Ovary (tissue), 9 donors: ENCODE results near the gene ZNF587B. TPM values are rescaled to one million over a fixed set of nuclear protein-coding genes. Genes with fewer than 3 reads are reported as not detected.

Experiments
- DNase-seq, 5 donors: peaks; one replicate each; pipeline ENCODE4 v3.0.0-alpha.2; 2019 to 2020
- H3K27ac ChIP-seq, 2 donors: fragments of 200-600 bp; one replicate each; pipeline versions ENCODE4 v1.5.1 to v1.8.0; 2019 to 2022
- H3K27me3 ChIP-seq: fragments of 200-600 bp; one replicate; pipeline ENCODE4 v1.8.0; 2022
- H3K36me3 ChIP-seq: fragments of 200-600 bp; sonication (generic); one replicate; pipeline ENCODE4 v1.5.1; 2019
- H3K4me1 ChIP-seq: one replicate; pipeline ENCODE4 v1.8.1; 2013; ENCODE audit warnings: mild to moderate bottlenecking, moderate library complexity; ENCODE audit not compliant: insufficient read depth
- H3K4me3 ChIP-seq: fragments of 200-600 bp; sonication (generic); one replicate; pipeline ENCODE4 v1.5.1; 2017
- H3K9me3 ChIP-seq, 2 donors: fragments of 200-600 bp in 1 of 2; sonication (generic) in 1 of 2; one replicate each; pipeline versions ENCODE4 v1.5.1 to v1.8.1; 2013 to 2019; ENCODE audit warnings: mild to moderate bottlenecking in 1 of 2, moderate library complexity in 1 of 2
- EP300 ChIP-seq: sonication (generic); formaldehyde crosslinking; IDR thresholded peaks from one replicate; pipeline ENCODE4 v1.6.1; 2017; ENCODE audit warnings: antibody characterized with exemption
- POLR2A ChIP-seq: fragments of 450-650 bp; IDR thresholded peaks from one replicate; pipeline ENCODE4 v1.6.1; 2017; ENCODE audit warnings: antibody characterized with exemption, mild to moderate bottlenecking, moderate library complexity
- WGBS, 3 donors: extraction: QIAGEN DNeasy Blood & Tissue Kit in 1 of 3; methylation state at CpG; one replicate each; pipeline versions ENCODE4 v1.1.5 to v1.1.7; 2013 to 2017; 5-methylcytosine and 5-hydroxymethylcytosine counted together
- intact Hi-C, 4 donors: fragments of 100-400 bp; cut with DNase I; formaldehyde crosslinking; loops; one replicate each; pipeline versions ENCODE4 v1.11.0 to v1.15.1; 2022 to 2023
- polyA plus RNA-seq, 2 donors: library from polyadenylated mRNA; stranded (reverse); fragments of 200-250 nt in 1 of 2; fragments of 350-450 nt in 1 of 2; fragmentation: Illumina TruSeq in 1 of 2; extraction: RNeasy Lipid Tissue Mini Kit (QIAGEN cat#74804) in 1 of 2; gene quantifications; one replicate each; pipeline ENCODE4 v1.2.3, GENCODE V29; 2013 to 2014
- total RNA-seq, 7 donors: library from RNA; depleted of rRNA in 2 of 7; stranded (reverse); fragments of >200 nt in 2 of 7; fragmentation: NEBNext Ultra II Directional in 3 of 7; extraction: Animal tissue kit (Norgen Biotek cat#: 25700) in 3 of 7; gene quantifications; one replicate each; pipeline versions ENCODE4 v1.1.0 to v1.2.4, GENCODE V29; 2016 to 2023
- TF ChIP-seq, protein P1 (sequence below), 3 donors: fragments of 450-650 bp in 2 of 3; fragments of 200-600 bp in 1 of 3; IDR thresholded peaks; one replicate each; pipeline versions ENCODE4 v1.5.1 to v1.8.0; 2016 to 2022; ENCODE audit warnings: antibody characterized with exemption in 3 of 3, mild to moderate bottlenecking in 1 of 3
- donor health status: DM: no; HTN: no; CAD: no; lungs with moderate emphysema.
- donor health status: DM: no; HTN: no; CAD: no.
- donor health status: Bipolar disorder and iron deficiency.
- donor health status: DM: yes; HTN: yes; CAD: no.
- donor health status: DM: no; HTN: no; CAD: no.
- donor health status: DM: yes; HTN: yes; CAD: no.

The ZNF587B gene
- total and polyA plus RNA-seq, 9 donors = 4.0 to 19.4 (median 10.5) TPM

GRCh38 chr19:57813919-57814504 is 16.1 kb upstream of the ZNF587B start:
- Histone ChIP-seq H3K27me3 (no peaks in the 10 kb centered on the region), H3K27ac (peak overlapping the region in 1 of 2 donors; percentile 56), H3K36me3 (no peaks in the 10 kb centered on the region), H3K4me3 (peak overlapping the region; percentile 88), H3K4me1 (peaks cover 7% of the 10 kb centered on the region), H3K9me3 (no peaks in the 10 kb centered on the region)
- intact Hi-C loops = no loop called here
- WGBS, 3 donors = 13 to 19% (median 18%) methylated on average over 13 of the region's 13 CpGs
- no peak for DNase-seq
- TF ChIP-seq POLR2A (no peak), EP300 (no peak)
- TF ChIP-seq, protein P1, sequence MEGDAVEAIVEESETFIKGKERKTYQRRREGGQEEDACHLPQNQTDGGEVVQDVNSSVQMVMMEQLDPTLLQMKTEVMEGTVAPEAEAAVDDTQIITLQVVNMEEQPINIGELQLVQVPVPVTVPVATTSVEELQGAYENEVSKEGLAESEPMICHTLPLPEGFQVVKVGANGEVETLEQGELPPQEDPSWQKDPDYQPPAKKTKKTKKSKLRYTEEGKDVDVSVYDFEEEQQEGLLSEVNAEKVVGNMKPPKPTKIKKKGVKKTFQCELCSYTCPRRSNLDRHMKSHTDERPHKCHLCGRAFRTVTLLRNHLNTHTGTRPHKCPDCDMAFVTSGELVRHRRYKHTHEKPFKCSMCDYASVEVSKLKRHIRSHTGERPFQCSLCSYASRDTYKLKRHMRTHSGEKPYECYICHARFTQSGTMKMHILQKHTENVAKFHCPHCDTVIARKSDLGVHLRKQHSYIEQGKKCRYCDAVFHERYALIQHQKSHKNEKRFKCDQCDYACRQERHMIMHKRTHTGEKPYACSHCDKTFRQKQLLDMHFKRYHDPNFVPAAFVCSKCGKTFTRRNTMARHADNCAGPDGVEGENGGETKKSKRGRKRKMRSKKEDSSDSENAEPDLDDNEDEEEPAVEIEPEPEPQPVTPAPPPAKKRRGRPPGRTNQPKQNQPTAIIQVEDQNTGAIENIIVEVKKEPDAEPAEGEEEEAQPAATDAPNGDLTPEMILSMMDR (IDR thresholded peaks at IDR 0.05) = no peak

GRCh38 chr19:57814505-57815246 is 15.4 kb upstream of the ZNF587B start, which contains the start of gene ZNF552:
TSS of gene ZNF552 (minus strand) at chr19:57814913. CDS start at chr19:57814743, 170 bp downstream.
- 0 to 1% (median 1%) methylated on average over 48 to 50 of the region's 50 CpGs for WGBS, 3 donors
- DNase-seq = peak; percentile 75 to 85 (median 80)
- Histone ChIP-seq H3K27ac (peak within 1 kb of the TSS in 1 of 2 donors; percentile 56), H3K4me1 (peaks cover 7% of the 10 kb centered on the region), H3K4me3 (peak within 1 kb of the TSS; percentile 88), H3K36me3 (no peaks in the 10 kb centered on the region), H3K9me3 (no peaks in the 10 kb centered on the region), H3K27me3 (no peaks in the 10 kb centered on the region)
- intact Hi-C loops = no loop called here
- TF ChIP-seq POLR2A = peak; percentile 48
- TF ChIP-seq, protein P1 (IDR thresholded peaks at IDR 0.05) = no peak

DNA sequence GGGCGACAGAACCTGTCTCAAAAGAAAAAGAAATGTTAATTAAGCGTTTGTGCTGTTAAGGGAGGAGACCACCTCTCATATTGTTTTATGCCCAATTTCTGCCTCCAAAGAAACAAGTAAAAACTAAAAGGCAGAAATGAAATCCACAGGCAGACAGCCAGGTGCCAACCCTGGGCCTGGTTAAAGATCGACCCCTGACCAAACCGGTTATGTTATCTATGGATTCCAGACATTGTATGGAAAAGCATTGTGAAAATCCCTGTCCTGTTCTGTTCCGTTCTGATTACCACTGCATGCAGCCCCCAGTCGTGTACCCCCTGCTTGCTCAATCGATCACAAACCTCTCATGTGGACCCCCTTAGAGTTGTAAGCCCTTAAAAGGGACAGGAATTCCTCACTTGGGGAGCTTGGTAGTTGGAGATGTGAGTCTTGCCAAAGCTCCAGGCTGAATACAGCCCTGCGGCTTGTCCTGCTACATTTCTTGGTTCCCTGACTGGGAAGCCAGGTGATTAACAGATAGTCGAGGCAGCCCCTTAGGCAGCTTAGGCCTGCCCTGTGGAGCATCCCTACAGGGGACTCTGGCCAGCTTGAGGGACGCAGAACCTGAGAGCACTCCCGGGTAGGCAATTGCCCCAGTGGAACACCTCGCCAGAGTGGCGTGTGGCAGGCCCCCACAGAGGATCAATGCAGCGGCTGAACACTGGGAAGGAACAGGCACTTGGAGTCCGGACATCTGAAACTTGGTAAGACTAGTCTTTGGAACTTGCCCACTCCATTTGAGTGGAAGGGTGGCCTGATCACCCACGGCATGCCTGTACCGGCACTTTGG is 14.6 kb upstream of the ZNF587B start:
- no peak for DNase-seq
- WGBS, 3 donors = 88 to 91% (median 89%) methylated on average over 17 of the region's 17 CpGs
- H3K27ac ChIP-seq = no peak overlapping the region
- H3K4me3 ChIP-seq = peak overlapping the region; percentile 88
- peaks cover 7% of the 10 kb centered on the region for H3K4me1 ChIP-seq
- TF ChIP-seq POLR2A (no peak), EP300 (no peak)
- TF ChIP-seq, protein P1 (IDR thresholded peaks at IDR 0.05) = no peak
- no peaks in the 10 kb centered on the region for H3K27me3 ChIP-seq
- H3K36me3 ChIP-seq = no peaks in the 10 kb centered on the region
- H3K9me3 ChIP-seq = no peaks in the 10 kb centered on the region
- intact Hi-C loops = no loop called here

GRCh38 chr19:57816652-57817051 is 13.4 kb upstream of the ZNF587B start:
- intact Hi-C loops = no loop called here
- Histone ChIP-seq H3K9me3 (no peaks in the 10 kb centered on the region), H3K27me3 (no peaks in the 10 kb centered on the region), H3K27ac (no peak overlapping the region), H3K36me3 (no peaks in the 10 kb centered on the region), H3K4me3 (no peak overlapping the region), H3K4me1 (peaks cover 8% of the 10 kb centered on the region)
- DNase-seq = no peak
- TF ChIP-seq, protein P1 (IDR thresholded peaks at IDR 0.05) = no peak
- no peak for TF ChIP-seq EP300
- no peak for TF ChIP-seq POLR2A
- 78 to 88% (median 87%) methylated on average over 7 of the region's 7 CpGs for WGBS, 3 donors
